Measurements from ENCODE around the gene POLD2.
"Not testable (repeated sequence)": the region's sequence is repeated elsewhere in the genome, so short reads cannot be mapped to it uniquely, and the experiment has no call there.

Gene POLD2

DNA sequence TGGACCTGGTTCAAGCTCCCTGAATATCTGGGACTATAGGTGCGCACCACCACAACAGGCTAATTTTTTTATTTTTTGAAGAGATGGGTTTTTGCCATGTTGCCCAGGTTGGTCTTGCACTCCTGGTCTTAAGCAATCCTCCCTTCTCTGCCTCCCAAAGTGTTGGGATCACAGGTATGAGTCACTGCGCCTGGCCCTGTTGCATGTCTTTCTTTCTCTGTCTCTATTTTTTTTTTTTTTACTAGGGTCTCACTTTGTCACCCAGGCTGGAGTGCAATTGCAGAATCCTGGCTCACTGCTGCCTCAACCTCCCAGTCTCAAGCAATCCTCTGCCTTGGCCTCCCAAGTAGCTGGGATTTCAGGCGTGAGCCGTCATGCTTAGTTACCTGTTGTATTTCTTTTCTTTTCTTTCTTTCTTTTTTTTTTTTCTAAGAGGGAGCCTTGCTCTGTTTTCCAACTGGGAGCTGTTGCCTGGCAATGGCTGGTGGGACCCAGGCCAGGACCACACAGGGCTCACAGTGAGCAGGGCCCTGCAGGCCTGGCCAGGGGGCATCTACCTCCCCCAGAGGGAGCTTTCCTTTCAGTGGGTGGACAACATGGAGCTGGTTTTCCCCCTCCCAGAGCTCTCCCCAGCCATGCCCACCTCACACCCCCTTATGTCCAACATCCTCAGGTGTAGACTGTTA is 11.7 kb upstream of the POLD2 start:
- no peak for DNase-seq

GRCh38 chr7:44133295-44133694 is 9.9 kb upstream of the POLD2 start:
- DNase-seq, result no peak

GRCh38 chr7:44132039-44132438 is 8.7 kb upstream of the POLD2 start:
- DNase-seq, result no peak

- peak in 1 of 3 donors; percentile 5 for DNase-seq
These were observed 8.1 kb upstream of the POLD2 start for GRCh38 chr7:44131173-44132029.

GRCh38 chr7:44128721-44129582 is 5.6 kb upstream of the POLD2 start:
- no peak for DNase-seq

GRCh38 chr7:44127161-44127560 is 3.8 kb upstream of the POLD2 start:
- peak in 1 of 3 donors; percentile 22 for DNase-seq

DNA sequence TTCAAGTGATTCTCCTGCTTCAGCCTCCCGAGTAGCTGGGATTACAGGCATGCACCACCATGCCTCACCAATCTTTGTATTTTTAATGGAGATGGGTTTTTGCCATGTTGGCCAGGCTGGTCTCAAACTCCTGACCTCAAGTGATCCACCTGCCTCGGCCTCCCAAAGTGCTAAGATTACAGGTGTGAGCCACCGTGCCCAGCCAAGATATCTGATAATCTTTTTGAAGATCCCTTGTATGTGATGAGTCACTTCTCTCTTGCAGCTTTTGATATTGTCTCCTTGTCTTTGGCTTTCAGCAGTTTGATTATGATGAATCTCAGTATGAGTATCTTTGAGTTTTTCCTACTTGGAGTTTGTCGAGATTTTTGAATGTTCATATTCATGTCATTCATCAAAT is 3.2 kb upstream of the POLD2 start:
- not testable (repeated sequence) for DNase-seq

- DNase-seq, result no peak
These were observed 1.5 kb upstream of the POLD2 start for GRCh38 chr7:44124822-44125202.

DNA sequence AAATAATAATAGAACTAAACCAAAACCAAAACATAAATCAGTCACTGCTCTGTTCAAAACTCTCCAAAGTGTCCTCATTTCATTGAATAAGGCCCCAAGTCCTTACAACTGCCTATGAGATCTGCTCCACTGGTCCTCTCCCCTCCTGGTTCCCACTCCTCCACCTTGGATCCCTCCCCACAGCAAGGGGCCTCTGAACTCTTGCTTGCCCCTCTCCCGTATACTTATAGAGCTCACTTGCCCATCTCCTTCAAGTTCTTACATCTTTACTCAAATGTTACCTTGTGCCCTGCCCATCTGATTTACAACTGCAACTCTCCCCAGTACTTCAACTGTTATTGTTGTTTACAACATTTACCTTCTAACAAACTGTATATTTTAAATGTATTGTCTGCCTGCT is 819 bp downstream of the POLD2 start:
- no peak for DNase-seq

DNA sequence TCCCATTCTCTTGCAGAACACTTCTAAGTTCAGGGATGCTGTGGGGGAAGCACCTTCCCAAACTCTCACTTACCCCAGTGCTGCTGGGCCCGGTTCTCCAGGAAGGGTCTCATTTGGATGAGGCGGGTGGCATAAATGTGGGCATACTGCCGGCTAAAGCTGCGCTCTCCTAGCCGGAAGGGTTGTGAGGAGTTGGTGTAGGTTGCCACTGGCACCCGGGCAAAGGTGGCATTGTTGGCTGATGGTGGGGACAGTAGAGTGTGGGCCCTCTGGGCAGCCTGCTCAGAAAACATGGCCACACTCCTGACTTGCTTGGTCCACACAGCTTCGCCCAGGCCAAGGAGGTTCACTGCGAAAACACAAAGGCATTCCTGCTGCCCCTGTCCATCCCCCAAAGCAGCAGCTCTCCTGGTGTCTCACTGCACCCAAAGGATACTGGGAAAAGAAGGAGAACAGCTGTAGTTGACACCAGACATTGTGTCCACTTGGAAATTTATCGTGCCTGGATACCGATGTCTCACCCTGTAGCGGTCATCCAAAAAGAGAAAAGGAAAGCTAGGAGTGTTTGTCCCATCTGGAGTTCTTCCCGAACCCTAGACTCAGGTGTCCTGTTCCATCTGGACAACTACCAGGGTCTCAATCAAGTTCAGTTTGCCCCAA is 1.5 kb downstream of the POLD2 start:
- DNase-seq, result no peak

DNA sequence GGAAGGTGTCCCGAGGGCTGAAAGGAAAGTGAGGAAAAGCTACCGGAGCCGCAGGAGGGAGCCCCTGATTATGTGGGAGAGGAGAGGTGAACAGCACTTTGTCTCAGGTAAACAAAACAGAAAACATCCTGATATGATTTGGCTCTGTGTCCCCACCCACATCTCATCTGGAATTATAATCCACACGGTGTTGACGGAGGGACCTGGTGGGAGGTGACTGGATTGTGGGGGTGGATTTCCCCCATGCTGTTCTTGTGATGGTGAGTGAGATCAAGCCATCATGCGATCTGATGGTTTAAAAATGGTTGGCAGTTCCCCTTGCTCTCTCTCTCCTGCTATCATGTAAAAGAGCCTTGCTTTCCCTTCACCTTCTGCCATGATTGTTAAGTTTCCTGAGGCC is 3.0 kb downstream of the POLD2 start:
- DNase-seq, result no peak

GRCh38 chr7:44119829-44120380 is 3.4 kb downstream of the POLD2 start:
- no peak for DNase-seq

GRCh38 chr7:44117801-44118429 is 5.4 kb downstream of the POLD2 start:
- DNase-seq, result no peak

DNA sequence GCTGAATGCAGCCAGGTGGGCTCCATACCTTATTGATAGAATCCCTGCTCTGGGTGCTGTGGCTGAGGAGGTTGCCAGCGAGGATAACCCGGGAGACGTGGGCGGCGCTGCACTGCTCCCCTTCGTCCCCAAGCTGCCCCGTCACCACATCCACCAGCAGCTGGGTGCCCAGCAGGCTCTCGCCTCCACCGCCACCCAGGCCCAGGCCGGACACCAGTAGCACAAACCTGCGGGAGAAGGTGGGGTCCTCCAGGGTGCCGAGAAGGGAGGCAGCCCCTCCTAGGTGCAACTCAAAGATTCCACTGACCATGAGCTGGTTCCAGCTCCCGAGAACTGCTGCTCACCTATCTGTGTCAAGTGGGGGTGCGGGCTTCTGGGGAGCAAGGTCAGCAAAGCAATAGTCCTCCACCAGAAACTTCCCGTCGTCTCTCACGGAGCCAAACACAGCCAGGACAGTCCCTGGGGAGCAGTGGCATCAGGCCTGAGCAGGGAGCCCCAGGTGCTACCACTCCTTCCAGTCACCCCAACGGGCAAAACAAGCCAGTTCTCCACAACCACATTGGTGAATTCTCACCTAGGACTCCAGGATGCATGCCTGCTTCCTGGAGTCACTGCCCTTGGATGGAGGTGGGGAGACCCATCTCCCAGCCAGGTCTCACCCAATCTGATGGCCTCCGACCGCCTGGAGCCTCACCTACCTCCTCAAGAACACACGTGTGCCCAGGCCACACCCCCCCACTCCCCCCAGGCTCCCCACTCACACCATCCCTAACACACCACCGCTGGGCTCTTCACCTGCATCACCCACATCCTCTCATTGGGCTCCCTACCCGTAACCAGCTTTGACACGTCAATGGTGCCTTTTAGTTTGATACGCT is 6.3 kb downstream of the POLD2 start:
- no peak for DNase-seq

GRCh38 chr7:44116087-44116788 is 7.1 kb downstream of the POLD2 start:
- DNase-seq, result no peak

DNA sequence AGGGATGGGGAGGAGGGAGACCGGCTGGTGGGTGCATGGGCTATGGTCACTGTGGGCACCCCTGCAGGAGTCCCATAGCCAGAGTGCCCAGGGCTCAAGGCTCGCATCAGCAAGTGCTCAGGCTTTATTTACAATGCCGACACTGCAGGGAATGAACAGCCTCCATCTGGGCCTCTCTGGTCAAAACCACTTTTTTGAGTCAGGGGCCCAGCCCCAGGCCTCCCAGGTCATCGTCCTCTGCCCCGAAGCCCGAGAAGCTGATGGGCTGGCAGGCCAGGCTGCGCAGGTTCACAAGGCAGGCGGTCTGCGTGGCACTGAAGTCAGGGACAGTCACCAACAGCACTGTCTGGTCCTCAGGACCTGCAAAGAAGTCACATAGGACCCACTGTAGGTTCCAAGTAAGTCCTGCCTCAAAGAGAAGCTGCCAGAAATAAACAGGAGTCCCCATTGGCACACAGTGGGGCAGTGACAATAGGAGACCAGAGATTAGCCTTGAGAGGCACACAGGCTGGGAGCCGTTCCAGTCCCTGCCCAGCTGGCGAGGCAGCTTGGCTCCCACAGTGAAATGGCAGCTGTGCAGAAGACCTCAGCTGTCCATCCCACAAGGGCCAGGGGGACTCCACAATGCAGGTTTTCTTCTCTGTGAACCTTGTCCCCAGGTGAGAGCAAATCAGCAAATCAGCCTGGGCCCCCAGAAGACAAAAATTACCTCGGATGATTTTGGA is 8.6 kb downstream of the POLD2 start:
- DNase-seq, result no peak

GRCh38 chr7:44113764-44114354 is 9.5 kb downstream of the POLD2 start:
- DNase-seq, result no peak

- no peak for DNase-seq
These were observed 10.2 kb downstream of the POLD2 start for GRCh38 chr7:44112997-44113763.
